Left lung (tissue), 10 donors: ENCODE data around the gene ZEB2. TPM values are rescaled to one million over a fixed set of nuclear protein-coding genes. Genes with fewer than 3 reads are reported as not detected.

ENCODE experiments used
- ATAC-seq: fragments of 200-7000 bp; cut with Tn5 transposase; one replicate; pipeline ENCODE4 v1.9.1; 2020; ENCODE audit warnings: moderate library complexity
- DNase-seq, 4 donors: peaks; one replicate each; pipeline ENCODE4 v3.0.0-alpha.2; 2013 to 2020
- H3K27ac ChIP-seq, 2 donors: fragments of 200-600 bp; sonication (generic) in 1 of 2; one replicate each; pipeline versions ENCODE4 v1.5.0 to v1.8.0; 2020 to 2021
- H3K27me3 ChIP-seq, 2 donors: fragments of 200-600 bp; sonication (generic) in 1 of 2; one replicate each; pipeline versions ENCODE4 v1.5.0 to v1.8.0; 2020 to 2021
- H3K36me3 ChIP-seq, 2 donors: fragments of 200-600 bp; sonication (generic) in 1 of 2; one replicate each; pipeline versions ENCODE4 v1.5.0 to v1.8.0; 2020 to 2021
- H3K4me1 ChIP-seq, 2 donors: fragments of 200-600 bp; one replicate each; pipeline ENCODE4 v1.8.0; 2021
- H3K4me3 ChIP-seq, 2 donors: fragments of 200-600 bp; sonication (generic) in 1 of 2; one replicate each; pipeline versions ENCODE4 v1.5.0 to v1.8.0; 2020 to 2021; ENCODE audit warnings: mild to moderate bottlenecking in 1 of 2
- H3K9me3 ChIP-seq, 2 donors: fragments of 200-600 bp; sonication (generic) in 1 of 2; one replicate each; pipeline versions ENCODE4 v1.5.0 to v1.8.0; 2020 to 2021
- CTCF ChIP-seq, 2 donors: fragments of 200-600 bp; sonication (generic) in 1 of 2; IDR thresholded peaks; one replicate each; pipeline versions ENCODE4 v1.5.0 to v1.8.0; 2021; ENCODE audit warnings: antibody characterized with exemption in 2 of 2
- intact Hi-C, 2 donors: fragments of 100-400 bp; cut with DNase I; formaldehyde crosslinking; loops; one replicate each; pipeline versions ENCODE4 v1.11.2 to v1.14.2; 2022
- polyA plus RNA-seq, 6 donors: library from polyadenylated mRNA; unstranded; fragments of 120-200 nt; gene quantifications; one replicate each; pipeline ENCODE4 v1.2.1, GENCODE V29; 2013; ENCODE audit not compliant: insufficient read length in 6 of 6
- total RNA-seq, 2 donors: library from RNA; stranded (reverse); fragmentation: NEBNext Ultra II Directional; extraction: Animal tissue kit (Norgen Biotek cat#: 25700); gene quantifications; one replicate each; pipeline ENCODE4 v1.2.1, GENCODE V29; 2021
- donor health status: DM: no; HTN: yes; CAD: no.
- donor health status: DM: no; HTN: no; CAD: no.

Gene ZEB2
- total and polyA plus RNA-seq, 8 donors: 141 to 292 (median 271) TPM

- H3K36me3 ChIP-seq: peaks cover 0 to 24% of the 10 kb centered on the region in 2 donors
- TF ChIP-seq CTCF (IDR thresholded peaks at IDR 0.05): no peak
- H3K27ac ChIP-seq: peak overlapping the region; percentile 33 to 42
- H3K9me3 ChIP-seq: no peaks in the 10 kb centered on the region
- no peaks in the 10 kb centered on the region for H3K27me3 ChIP-seq
- ATAC-seq: no peak
- DNase-seq: no peak
- peaks cover 34 to 70% of the 10 kb centered on the region in 2 donors for H3K4me1 ChIP-seq
- H3K4me3 ChIP-seq: no peak overlapping the region
- intact Hi-C loops: no loop called here
Measured at GRCh38 chr2:144462266-144462665, 57.7 kb downstream of the ZEB2 start.

- intact Hi-C loops: no loop called here
- Histone ChIP-seq H3K4me3 (no peak overlapping the region), H3K36me3 (peaks cover 0 to 24% of the 10 kb centered on the region in 2 donors), H3K27me3 (no peaks in the 10 kb centered on the region), H3K9me3 (no peaks in the 10 kb centered on the region), H3K27ac (peak overlapping the region; percentile 33 to 42), H3K4me1 (peaks cover 34 to 79% of the 10 kb centered on the region in 2 donors)
- TF ChIP-seq CTCF (IDR thresholded peaks at IDR 0.05): no peak
- DNase-seq (peak in 1 of 4 donors; percentile 57), ATAC-seq (peak; percentile 34)
Measured at GRCh38 chr2:144461308-144461766, 58.6 kb downstream of the ZEB2 start.

GRCh38 chr2:144460727-144461307, 59.1 kb downstream of the ZEB2 start:
- H3K27me3 ChIP-seq: no peaks in the 10 kb centered on the region
- H3K4me3 ChIP-seq: no peak overlapping the region
- H3K9me3 ChIP-seq: no peaks in the 10 kb centered on the region
- peaks cover 34 to 84% of the 10 kb centered on the region in 2 donors for H3K4me1 ChIP-seq
- intact Hi-C loops: no loop called here
- peaks cover 0 to 21% of the 10 kb centered on the region in 2 donors for H3K36me3 ChIP-seq
- H3K27ac ChIP-seq: peak overlapping the region in 1 of 2 donors; percentile 70
- DNase-seq (no peak), ATAC-seq (no peak)
- TF ChIP-seq CTCF (IDR thresholded peaks at IDR 0.05): no peak

GRCh38 chr2:144459937-144460336, 60.0 kb downstream of the ZEB2 start:
- Histone ChIP-seq H3K27me3 (no peaks in the 10 kb centered on the region), H3K4me1 (peaks cover 34 to 88% of the 10 kb centered on the region in 2 donors), H3K27ac (peak overlapping the region; percentile 5 to 70), H3K36me3 (peaks cover 0 to 18% of the 10 kb centered on the region in 2 donors), H3K9me3 (no peaks in the 10 kb centered on the region), H3K4me3 (no peak overlapping the region)
- no peak for DNase-seq
- no peak for TF ChIP-seq CTCF (IDR thresholded peaks at IDR 0.05)
- intact Hi-C loops: no loop called here
- ATAC-seq: no peak

GRCh38 chr2:144459286-144459685, 60.6 kb downstream of the ZEB2 start:
- Histone ChIP-seq H3K9me3 (no peaks in the 10 kb centered on the region), H3K4me3 (no peak overlapping the region), H3K27me3 (no peaks in the 10 kb centered on the region), H3K4me1 (peaks cover 37 to 92% of the 10 kb centered on the region in 2 donors), H3K27ac (peak overlapping the region; percentile 5 to 70), H3K36me3 (peaks cover 0 to 13% of the 10 kb centered on the region in 2 donors)
- DNase-seq (no peak), ATAC-seq (no peak)
- TF ChIP-seq CTCF (IDR thresholded peaks at IDR 0.05): no peak
- intact Hi-C loops: no loop called here
